HepG2 (cell line): Measurements from ENCODE around the gene HIPK4. TPM values are rescaled to one million over a fixed set of nuclear protein-coding genes. Genes with fewer than 3 reads are reported as not detected.

Source experiments
- ATAC-seq: fragments of 200-7000 bp; cut with Tn5 transposase; 3 replicates; pipeline ENCODE4 v1.9.1; 2020; ENCODE audit warnings: mild to moderate bottlenecking, moderate library complexity
- BruUV-seq: library from RNA; stranded (reverse); fragments of 400-500 nt; replicated peaks from 2 replicates; lab custom pipeline; 2021; lab: Mats Ljungman, UMichigan
- CTCF ChIA-PET: fragments of 300-600 bp; formaldehyde crosslinking; extraction: SDS; loops from one replicate; lab custom pipeline; 2021; ENCODE audit warnings: low total read pairs, inconsistent platforms, low intra/inter-chr PET ratio; lab: Yijun Ruan, JAX
- POLR2A ChIA-PET: fragments of 350-600 bp; sonication (Branson Sonifier 250); formaldehyde crosslinking; loops from one replicate; lab custom pipeline; 2020; ENCODE audit warnings: antibody characterized with exemption, inconsistent platforms; lab: Yijun Ruan, JAX
- DNase-seq: peaks from one replicate; pipeline ENCODE4 v3.0.0-alpha.2; 2015; ENCODE audit warnings: low spot score
- FAIRE-seq: peaks from 3 replicates; lab custom pipeline; 2011; peaks lifted over from hg19 to GRCh38; lab: Jason Lieb, UNC
- H2AFZ ChIP-seq: one replicate; pipeline ENCODE4 v1.6.1; 2011; ENCODE audit warnings: low read length, inconsistent platforms
- H3K27ac ChIP-seq: fragments of 300-600 bp; 3 replicates; pipeline ENCODE4 v1.8.0; 2011; ENCODE audit warnings: mixed run types, mild to moderate bottlenecking, mixed read lengths, low read length, inconsistent platforms; ENCODE audit not compliant: insufficient read depth; ENCODE audit errors: extremely low read length
- H3K27me3 ChIP-seq, 2 experiments: fragments of 200-600 bp in 1 of 2; 2 replicates in 1 of 2; 3 replicates in 1 of 2; pipeline versions ENCODE4 v1.6.0 to v1.8.0; 2011; ENCODE audit warnings: low read length in 2 of 2, mild to moderate bottlenecking in 2 of 2, moderate library complexity in 2 of 2, inconsistent platforms in 1 of 2; ENCODE audit not compliant: insufficient read depth in 2 of 2, control insufficient read depth in 1 of 2
- H3K36me3 ChIP-seq, 2 experiments: fragments of 200-600 bp in 1 of 2; replicated peaks in 1 of 2; 2 replicates in 1 of 2; 3 replicates in 1 of 2; pipeline versions ENCODE4 v1.5.1 to v1.8.0; 2011; ENCODE audit warnings: low read length in 2 of 2, inconsistent platforms in 1 of 2; ENCODE audit not compliant: insufficient read depth in 2 of 2, control insufficient read depth in 1 of 2
- H3K4me1 ChIP-seq: 2 replicates; pipeline ENCODE4 v1.5.1; 2012; ENCODE audit warnings: low read length, inconsistent platforms; ENCODE audit not compliant: insufficient read depth
- H3K4me2 ChIP-seq: 2 replicates; pipeline ENCODE4 v1.6.0; 2011; ENCODE audit warnings: low read depth, low read length, inconsistent platforms
- H3K4me3 ChIP-seq, 3 experiments: fragments of 200-600 bp in 1 of 3; sonication (generic), shearing (Covaris generic) in 1 of 3; replicated peaks in 1 of 3; 2 replicates each; pipeline ENCODE4 v1.5.1; 2011 to 2016; ENCODE audit warnings: low read length in 3 of 3, inconsistent platforms in 2 of 3, low read depth in 2 of 3, mild to moderate bottlenecking in 2 of 3, control low read depth in 1 of 3, mixed read lengths in 1 of 3; ENCODE audit not compliant: insufficient read depth in 1 of 3
- H3K79me2 ChIP-seq: one replicate; pipeline ENCODE4 v1.6.1; 2011; ENCODE audit warnings: low read length, inconsistent platforms; ENCODE audit not compliant: insufficient read depth
- H3K9ac ChIP-seq: 2 replicates; pipeline ENCODE4 v1.6.0; 2011; ENCODE audit warnings: mild to moderate bottlenecking, low read depth, low read length, inconsistent platforms; ENCODE audit not compliant: insufficient read depth
- H3K9me3 ChIP-seq: 2 replicates; pipeline ENCODE4 v1.5.1; 2012; ENCODE audit warnings: mild to moderate bottlenecking, low read length
- H4K20me1 ChIP-seq: 2 replicates; pipeline ENCODE4 v1.6.0; 2011; ENCODE audit warnings: inconsistent platforms, mild to moderate bottlenecking, low read length, moderate library complexity; ENCODE audit not compliant: insufficient read depth
- CERS6 ChIP-seq: sonication (generic); formaldehyde crosslinking; IDR thresholded peaks from 2 replicates; pipeline ENCODE4 v1.5.0; 2020; ENCODE audit warnings: missing genetic modification reagents
- IKZF1 ChIP-seq: fragments of 450-650 bp; IDR thresholded peaks from 2 replicates; pipeline ENCODE4 v1.7.1; 2016
- NCOA1 ChIP-seq: sonication (generic); formaldehyde crosslinking; IDR thresholded peaks from 2 replicates; pipeline ENCODE4 v1.9.0; 2021; ENCODE audit warnings: missing genetic modification reagents
- NR3C1 ChIP-seq: sonication (generic); formaldehyde crosslinking; IDR thresholded peaks from 2 replicates; pipeline ENCODE4 v1.4.0; 2020; ENCODE audit warnings: missing genetic modification reagents
- POGZ ChIP-seq: sonication (generic); formaldehyde crosslinking; IDR thresholded peaks from 2 replicates; pipeline ENCODE4 v1.4.0; 2020; ENCODE audit warnings: mild to moderate bottlenecking, missing genetic modification reagents
- STAT5B ChIP-seq: sonication (generic); formaldehyde crosslinking; IDR thresholded peaks from 2 replicates; pipeline ENCODE4 v1.4.0; 2020; ENCODE audit warnings: missing genetic modification reagents
- ZFP1 ChIP-seq: IDR thresholded peaks from 2 replicates; pipeline ENCODE4 v1.6.1; 2016
- ZNF24 ChIP-seq: fragments of 450-650 bp; IDR thresholded peaks from 2 replicates; pipeline ENCODE4 v1.6.1; 2017; ENCODE audit warnings: antibody characterized with exemption, mild to moderate bottlenecking
- ZNF550 ChIP-seq: sonication (generic); formaldehyde crosslinking; IDR thresholded peaks from 2 replicates; pipeline ENCODE4 v1.4.0; 2020; ENCODE audit warnings: mild to moderate bottlenecking, missing genetic modification reagents, borderline replicate concordance
- ZNF800 ChIP-seq: sonication (generic); formaldehyde crosslinking; IDR thresholded peaks from 2 replicates; pipeline ENCODE4 v1.4.0; 2020; ENCODE audit warnings: missing genetic modification reagents
- WGBS: methylation state at CpG from one replicate; pipeline ENCODE4 v1.1.6; 2017; ENCODE audit warnings: low lambda C conversion rate; 5-methylcytosine and 5-hydroxymethylcytosine counted together
- in situ Hi-C: cut with HindIII; loops from 2 replicates; pipeline ENCODE4 v1.10.0; 2017; ENCODE audit warnings: low pct_unique_long_range_greater_than_20kb; ENCODE audit not compliant: extremely low pct_ligation_motif_present
- intact Hi-C: fragments of 100-400 bp; cut with micrococcal nuclease; formaldehyde crosslinking; loops from one replicate; pipeline ENCODE4 v1.10.0; 2022; ENCODE audit not compliant: unreplicated experiment
- polyA plus RNA-seq, 8 experiments: library from polyadenylated mRNA; depleted of rRNA in 3 of 8; stranded (reverse) in 7 of 8; unstranded in 1 of 8; fragments of >200 nt; fragmentation: Illumina TruSeq in 4 of 8; extraction: Trizol in 4 of 8; gene quantifications; 2 replicates each; pipeline versions ENCODE4 v1.2.1 to v1.2.3, GENCODE V29; 2011 to 2016; ENCODE audit warnings: low read depth in 4 of 8, missing spikeins in 1 of 8, mixed read lengths in 1 of 8; ENCODE audit not compliant: insufficient read depth in 1 of 8
- total RNA-seq, 5 experiments: library from RNA; depleted of rRNA; stranded (reverse); fragments of >200 nt; fragmentation: Illumina TruSeq; extraction: Trizol; gene quantifications; 2 replicates each; pipeline ENCODE4 v1.2.3, GENCODE V29; 2016; ENCODE audit warnings: low read depth in 1 of 5
- TF ChIP-seq, protein P1 (sequence below): sonication (generic); formaldehyde crosslinking; IDR thresholded peaks from 2 replicates; pipeline ENCODE4 v1.8.1; 2023; ENCODE audit warnings: missing genetic modification reagents, mild to moderate bottlenecking, borderline replicate concordance
- TF ChIP-seq, protein P2 (sequence below): sonication (generic); formaldehyde crosslinking; IDR thresholded peaks from 2 replicates; pipeline ENCODE4 v1.4.0; 2020; ENCODE audit warnings: missing genetic modification reagents, borderline replicate concordance

Gene HIPK4
- total and polyA plus RNA-seq, 2 of the 13 experiments (the other 11 are each of a cell fraction or from before 2014, with no cell fraction given): 0.03 TPM; not detected in 1

GRCh38 chr19:40358773-40359172, 31.2 kb downstream of the HIPK4 start:
- Histone ChIP-seq H3K36me3 (no peaks in the 10 kb centered on the region; a peak in 1 of 5 replicates), H3K9ac (no peak overlapping the region), H3K27me3 (no peaks in the 10 kb centered on the region), H3K4me1 (peaks cover 7% of the 10 kb centered on the region), H3K79me2 (no peaks in the 10 kb centered on the region), H3K4me2 (no peak overlapping the region), H2AFZ (no peak overlapping the region), H3K4me3 (no peak overlapping the region), H3K27ac (no peak overlapping the region), H4K20me1 (no peaks in the 10 kb centered on the region), H3K9me3 (no peaks in the 10 kb centered on the region)
- FAIRE-seq (no peak), DNase-seq (no peak), ATAC-seq (no peak)
- no TSS peak for BruUV-seq
- POLR2A ChIA-PET: no interaction called here
- in situ Hi-C loops: no loop called here
- TF ChIP-seq STAT5B: no peak
- no peak for TF ChIP-seq ZNF550 (CRISPR knock-in tag)
- TF ChIP-seq ZNF24: no peak
- TF ChIP-seq POGZ (CRISPR knock-in tag): no peak
- TF ChIP-seq, protein P1, sequence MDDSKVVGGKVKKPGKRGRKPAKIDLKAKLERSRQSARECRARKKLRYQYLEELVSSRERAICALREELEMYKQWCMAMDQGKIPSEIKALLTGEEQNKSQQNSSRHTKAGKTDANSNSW (CRISPR knock-in tag): no peak
- TF ChIP-seq ZNF800 (CRISPR knock-in tag): no peak
- no peak for TF ChIP-seq CERS6 (CRISPR knock-in tag)
- no peak for TF ChIP-seq NCOA1 (CRISPR knock-in tag)
- no peak for TF ChIP-seq ZFP1 (CRISPR knock-in tag)
- no peak for TF ChIP-seq NR3C1 (CRISPR knock-in tag)
- no peak for TF ChIP-seq IKZF1
- TF ChIP-seq, protein P2, sequence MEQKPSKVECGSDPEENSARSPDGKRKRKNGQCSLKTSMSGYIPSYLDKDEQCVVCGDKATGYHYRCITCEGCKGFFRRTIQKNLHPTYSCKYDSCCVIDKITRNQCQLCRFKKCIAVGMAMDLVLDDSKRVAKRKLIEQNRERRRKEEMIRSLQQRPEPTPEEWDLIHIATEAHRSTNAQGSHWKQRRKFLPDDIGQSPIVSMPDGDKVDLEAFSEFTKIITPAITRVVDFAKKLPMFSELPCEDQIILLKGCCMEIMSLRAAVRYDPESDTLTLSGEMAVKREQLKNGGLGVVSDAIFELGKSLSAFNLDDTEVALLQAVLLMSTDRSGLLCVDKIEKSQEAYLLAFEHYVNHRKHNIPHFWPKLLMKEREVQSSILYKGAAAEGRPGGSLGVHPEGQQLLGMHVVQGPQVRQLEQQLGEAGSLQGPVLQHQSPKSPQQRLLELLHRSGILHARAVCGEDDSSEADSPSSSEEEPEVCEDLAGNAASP (CRISPR knock-in tag): no peak
- WGBS: 100% methylated on average over 5 of the region's 5 CpGs
- intact Hi-C loops: no loop called here
- CTCF ChIA-PET: no interaction called here
